Medulla oblongata (tissue), 1 donor: Measurements from ENCODE around the gene KIRREL3.
"Not testable (repeated sequence)": the region's sequence is repeated elsewhere in the genome, so short reads cannot be mapped to it uniquely, and the experiment has no call there.

ENCODE experiments used
- DNase-seq: peaks from one replicate; pipeline ENCODE4 v3.0.0-alpha.2; 2015; ENCODE audit errors: extremely low spot score

Gene KIRREL3

GRCh38 chr11:126952533-126952932 lies 48.0 kb downstream of the KIRREL3 start:
- not testable (repeated sequence) for DNase-seq

GRCh38 chr11:126951465-126951864 lies 49.1 kb downstream of the KIRREL3 start:
- DNase-seq: no peak

- DNase-seq: no peak
These were observed 51.3 kb downstream of the KIRREL3 start for GRCh38 chr11:126949066-126949891.

- DNase-seq: no peak
These were observed 52.0 kb downstream of the KIRREL3 start for GRCh38 chr11:126948563-126948962.

GRCh38 chr11:126945319-126945718 lies 55.3 kb downstream of the KIRREL3 start:
- DNase-seq: no peak

- no peak for DNase-seq
These were observed 57.3 kb downstream of the KIRREL3 start for GRCh38 chr11:126943316-126943715.

GRCh38 chr11:126942146-126942545 lies 58.4 kb downstream of the KIRREL3 start:
- DNase-seq: no peak

- no peak for DNase-seq
These were observed 61.0 kb downstream of the KIRREL3 start for GRCh38 chr11:126939552-126939951.

GRCh38 chr11:126938718-126939117 lies 61.9 kb downstream of the KIRREL3 start:
- no peak for DNase-seq

- DNase-seq: peak; percentile 51
These were observed 70.3 kb downstream of the KIRREL3 start for GRCh38 chr11:126930091-126930841.

GRCh38 chr11:126929179-126930061 lies 71.2 kb downstream of the KIRREL3 start:
- peak; percentile 48 for DNase-seq

- DNase-seq: no peak
These were observed 72.9 kb downstream of the KIRREL3 start for GRCh38 chr11:126927623-126928022.

- DNase-seq: peak; percentile 70
These were observed 74.2 kb downstream of the KIRREL3 start for GRCh38 chr11:126926376-126926791.

- no peak for DNase-seq
These were observed 75.1 kb downstream of the KIRREL3 start for GRCh38 chr11:126925321-126926093.

GRCh38 chr11:126924376-126925040 lies 76.1 kb downstream of the KIRREL3 start:
- DNase-seq: no peak

GRCh38 chr11:126920833-126921232 lies 79.7 kb downstream of the KIRREL3 start:
- DNase-seq: no peak

- no peak for DNase-seq
These were observed 81.3 kb downstream of the KIRREL3 start for GRCh38 chr11:126919147-126919823.

GRCh38 chr11:126918556-126918955 lies 82.0 kb downstream of the KIRREL3 start:
- no peak for DNase-seq

- no peak for DNase-seq
These were observed 82.9 kb downstream of the KIRREL3 start for GRCh38 chr11:126917531-126918204.
